Measurements from ENCODE around the gene TTC21A.

Gene TTC21A

GRCh38 chr3:39079530-39079929 lies 27.9 kb upstream of the TTC21A start:
- H3K4me1 ChIP-seq (ENCODE audit: control insufficient read depth, insufficient read depth, low read length, unreplicated experiment): no peaks in the 10 kb centered on the region
- no peak overlapping the region for H3K27ac ChIP-seq (ENCODE audit: low read depth, low read length)
- no peak overlapping the region for H3K4me3 ChIP-seq (ENCODE audit: low read depth, low read length)
- H3K79me2 ChIP-seq (ENCODE audit: control insufficient read depth, insufficient read depth, low read length, unreplicated experiment): no peaks in the 10 kb centered on the region
- no peak overlapping the region for H2AFZ ChIP-seq (ENCODE audit: low read length, unreplicated experiment)
- no peaks in the 10 kb centered on the region for H3K27me3 ChIP-seq (ENCODE audit: insufficient read depth, low read length)
- peaks cover 9% of the 10 kb centered on the region; the same call in 1 of the 2 replicates for H3K36me3 ChIP-seq (ENCODE audit: insufficient read depth, low read length)

- Histone ChIP-seq H3K4me1 (ENCODE audit: control insufficient read depth, insufficient read depth, low read length, unreplicated experiment) (no peaks in the 10 kb centered on the region), H3K79me2 (ENCODE audit: control insufficient read depth, insufficient read depth, low read length, unreplicated experiment) (no peaks in the 10 kb centered on the region), H3K27ac (ENCODE audit: low read depth, low read length) (no peak overlapping the region), H3K36me3 (ENCODE audit: insufficient read depth, low read length) (peaks cover 7% of the 10 kb centered on the region; the same call in 1 of the 2 replicates), H2AFZ (ENCODE audit: low read length, unreplicated experiment) (no peak overlapping the region), H3K4me3 (ENCODE audit: low read depth, low read length) (no peak overlapping the region), H3K27me3 (ENCODE audit: insufficient read depth, low read length) (no peaks in the 10 kb centered on the region)
Measured at GRCh38 chr3:39080026-39080425, 27.5 kb upstream of the TTC21A start.

- H3K27ac ChIP-seq (ENCODE audit: low read depth, low read length): no peak overlapping the region
- H3K27me3 ChIP-seq (ENCODE audit: insufficient read depth, low read length): no peaks in the 10 kb centered on the region
- no peak overlapping the region for H2AFZ ChIP-seq (ENCODE audit: low read length, unreplicated experiment)
- no peak overlapping the region for H3K4me3 ChIP-seq (ENCODE audit: low read depth, low read length)
- H3K4me1 ChIP-seq (ENCODE audit: control insufficient read depth, insufficient read depth, low read length, unreplicated experiment): no peaks in the 10 kb centered on the region
- peaks cover 15% of the 10 kb centered on the region for H3K36me3 ChIP-seq (ENCODE audit: insufficient read depth, low read length)
- H3K79me2 ChIP-seq (ENCODE audit: control insufficient read depth, insufficient read depth, low read length, unreplicated experiment): no peaks in the 10 kb centered on the region
Measured at GRCh38 chr3:39082666-39083313, 24.7 kb upstream of the TTC21A start.

- H3K79me2 ChIP-seq (ENCODE audit: control insufficient read depth, insufficient read depth, low read length, unreplicated experiment): no peaks in the 10 kb centered on the region
- H3K27me3 ChIP-seq (ENCODE audit: insufficient read depth, low read length): no peaks in the 10 kb centered on the region
- no peak overlapping the region for H3K27ac ChIP-seq (ENCODE audit: low read depth, low read length)
- no peak overlapping the region for H3K4me3 ChIP-seq (ENCODE audit: low read depth, low read length)
- H3K36me3 ChIP-seq (ENCODE audit: insufficient read depth, low read length): peaks cover 26% of the 10 kb centered on the region
- H3K4me1 ChIP-seq (ENCODE audit: control insufficient read depth, insufficient read depth, low read length, unreplicated experiment): no peaks in the 10 kb centered on the region
- H2AFZ ChIP-seq (ENCODE audit: low read length, unreplicated experiment): no peak overlapping the region
Measured at GRCh38 chr3:39086144-39086543, 21.3 kb upstream of the TTC21A start.

GRCh38 chr3:39088456-39088855 lies 19.0 kb upstream of the TTC21A start:
- no peaks in the 10 kb centered on the region for H3K4me1 ChIP-seq (ENCODE audit: control insufficient read depth, insufficient read depth, low read length, unreplicated experiment)
- no peak overlapping the region for H2AFZ ChIP-seq (ENCODE audit: low read length, unreplicated experiment)
- no peak overlapping the region for H3K27ac ChIP-seq (ENCODE audit: low read depth, low read length)
- no peaks in the 10 kb centered on the region for H3K27me3 ChIP-seq (ENCODE audit: insufficient read depth, low read length)
- H3K4me3 ChIP-seq (ENCODE audit: low read depth, low read length): no peak overlapping the region
- H3K79me2 ChIP-seq (ENCODE audit: control insufficient read depth, insufficient read depth, low read length, unreplicated experiment): no peaks in the 10 kb centered on the region
- peaks cover 29% of the 10 kb centered on the region for H3K36me3 ChIP-seq (ENCODE audit: insufficient read depth, low read length)

- no peak overlapping the region for H3K4me3 ChIP-seq (ENCODE audit: low read depth, low read length)
- no peak overlapping the region for H3K27ac ChIP-seq (ENCODE audit: low read depth, low read length)
- H3K4me1 ChIP-seq (ENCODE audit: control insufficient read depth, insufficient read depth, low read length, unreplicated experiment): no peaks in the 10 kb centered on the region
- H3K79me2 ChIP-seq (ENCODE audit: control insufficient read depth, insufficient read depth, low read length, unreplicated experiment): no peaks in the 10 kb centered on the region
- H3K36me3 ChIP-seq (ENCODE audit: insufficient read depth, low read length): peaks cover 29% of the 10 kb centered on the region
- no peak overlapping the region for H2AFZ ChIP-seq (ENCODE audit: low read length, unreplicated experiment)
- no peaks in the 10 kb centered on the region for H3K27me3 ChIP-seq (ENCODE audit: insufficient read depth, low read length)
Measured at GRCh38 chr3:39088889-39089288, 18.6 kb upstream of the TTC21A start.

- Histone ChIP-seq H3K4me1 (ENCODE audit: control insufficient read depth, insufficient read depth, low read length, unreplicated experiment) (no peaks in the 10 kb centered on the region), H3K27me3 (ENCODE audit: insufficient read depth, low read length) (no peaks in the 10 kb centered on the region), H3K79me2 (ENCODE audit: control insufficient read depth, insufficient read depth, low read length, unreplicated experiment) (no peaks in the 10 kb centered on the region), H2AFZ (ENCODE audit: low read length, unreplicated experiment) (no peak overlapping the region), H3K27ac (ENCODE audit: low read depth, low read length) (no peak overlapping the region), H3K4me3 (ENCODE audit: low read depth, low read length) (no peak overlapping the region), H3K36me3 (ENCODE audit: insufficient read depth, low read length) (peaks cover 35% of the 10 kb centered on the region)
Measured at GRCh38 chr3:39090922-39091321, 16.6 kb upstream of the TTC21A start.

- Histone ChIP-seq H2AFZ (ENCODE audit: low read length, unreplicated experiment) (no peak overlapping the region), H3K27ac (ENCODE audit: low read depth, low read length) (no peak overlapping the region), H3K36me3 (ENCODE audit: insufficient read depth, low read length) (peaks cover 22% of the 10 kb centered on the region), H3K4me3 (ENCODE audit: low read depth, low read length) (no peak overlapping the region), H3K79me2 (ENCODE audit: control insufficient read depth, insufficient read depth, low read length, unreplicated experiment) (no peaks in the 10 kb centered on the region), H3K4me1 (ENCODE audit: control insufficient read depth, insufficient read depth, low read length, unreplicated experiment) (no peaks in the 10 kb centered on the region), H3K27me3 (ENCODE audit: insufficient read depth, low read length) (no peaks in the 10 kb centered on the region)
Measured at GRCh38 chr3:39094851-39095677, 12.4 kb upstream of the TTC21A start.

- Histone ChIP-seq H3K27me3 (ENCODE audit: insufficient read depth, low read length) (no peaks in the 10 kb centered on the region), H2AFZ (ENCODE audit: low read length, unreplicated experiment) (no peak overlapping the region), H3K27ac (ENCODE audit: low read depth, low read length) (no peak overlapping the region), H3K79me2 (ENCODE audit: control insufficient read depth, insufficient read depth, low read length, unreplicated experiment) (no peaks in the 10 kb centered on the region), H3K4me1 (ENCODE audit: control insufficient read depth, insufficient read depth, low read length, unreplicated experiment) (no peaks in the 10 kb centered on the region), H3K36me3 (ENCODE audit: insufficient read depth, low read length) (peaks cover 18% of the 10 kb centered on the region), H3K4me3 (ENCODE audit: low read depth, low read length) (no peak overlapping the region)
Measured at GRCh38 chr3:39095778-39096177, 11.7 kb upstream of the TTC21A start.

GRCh38 chr3:39096775-39097174 lies 10.7 kb upstream of the TTC21A start:
- H2AFZ ChIP-seq (ENCODE audit: low read length, unreplicated experiment): no peak overlapping the region
- H3K79me2 ChIP-seq (ENCODE audit: control insufficient read depth, insufficient read depth, low read length, unreplicated experiment): no peaks in the 10 kb centered on the region
- no peak overlapping the region for H3K4me3 ChIP-seq (ENCODE audit: low read depth, low read length)
- H3K27ac ChIP-seq (ENCODE audit: low read depth, low read length): no peak overlapping the region
- peaks cover 16% of the 10 kb centered on the region for H3K36me3 ChIP-seq (ENCODE audit: insufficient read depth, low read length)
- H3K27me3 ChIP-seq (ENCODE audit: insufficient read depth, low read length): no peaks in the 10 kb centered on the region
- no peaks in the 10 kb centered on the region for H3K4me1 ChIP-seq (ENCODE audit: control insufficient read depth, insufficient read depth, low read length, unreplicated experiment)
